Vagina (tissue), 2 donors: ENCODE data around the gene MAP4K4. TPM values are rescaled to one million over a fixed set of nuclear protein-coding genes. Genes with fewer than 3 reads are reported as not detected.

ENCODE experiments used
- DNase-seq, 2 donors: peaks; one replicate each; pipeline ENCODE4 v3.0.0-alpha.2; 2017; ENCODE audit errors: extremely low spot score in 2 of 2
- H3K27ac ChIP-seq: fragments of 200-600 bp; sonication (generic); one replicate; pipeline ENCODE4 v1.5.1; 2019
- H3K27me3 ChIP-seq: fragments of 200-600 bp; sonication (generic); one replicate; pipeline ENCODE4 v1.5.1; 2019
- H3K36me3 ChIP-seq, 2 donors: fragments of 200-600 bp; sonication (generic); one replicate each; pipeline ENCODE4 v1.5.1; 2017 to 2019
- H3K4me1 ChIP-seq: fragments of 200-600 bp; sonication (generic); one replicate; pipeline ENCODE4 v1.5.1; 2019
- H3K4me3 ChIP-seq, 2 donors: fragments of 200-600 bp; sonication (generic); 1 replicate in 1 of 2; 2 replicates in 1 of 2; pipeline ENCODE4 v1.5.1; 2016 to 2019
- H3K9me3 ChIP-seq: fragments of 200-600 bp; sonication (generic); one replicate; pipeline ENCODE4 v1.5.1; 2019
- CTCF ChIP-seq, 3 experiments: fragments of 450-650 bp in 2 of 3; fragments of 200-600 bp in 1 of 3; sonication (generic) in 1 of 3; IDR thresholded peaks; one replicate each; pipeline ENCODE4 v1.5.1; 2017 to 2019; ENCODE audit warnings: antibody characterized with exemption in 3 of 3, mild to moderate bottlenecking in 2 of 3, moderate library complexity in 2 of 3
- POLR2A ChIP-seq, 2 donors: fragments of 450-650 bp; IDR thresholded peaks; one replicate each; pipeline ENCODE4 v1.6.1; 2017; ENCODE audit warnings: antibody characterized with exemption in 2 of 2, mild to moderate bottlenecking in 2 of 2, moderate library complexity in 2 of 2
- POLR2AphosphoS5 ChIP-seq, 2 donors: sonication (generic); formaldehyde crosslinking; IDR thresholded peaks; one replicate each; pipeline ENCODE4 v1.9.0; 2017; ENCODE audit warnings: antibody characterized with exemption in 2 of 2, mild to moderate bottlenecking in 2 of 2, low read depth in 1 of 2; ENCODE audit not compliant: insufficient read depth in 1 of 2
- intact Hi-C: fragments of 100-400 bp; cut with DNase I; formaldehyde crosslinking; loops from one replicate; pipeline ENCODE4 v1.15.1; 2023
- total RNA-seq: library from RNA; depleted of rRNA; stranded (reverse); fragments of >200 nt; gene quantifications from one replicate; pipeline ENCODE4 v1.2.3, GENCODE V29; 2016

The MAP4K4 gene
- total RNA-seq, 1 donor from 2014 or later: 75.9 TPM

DNA sequence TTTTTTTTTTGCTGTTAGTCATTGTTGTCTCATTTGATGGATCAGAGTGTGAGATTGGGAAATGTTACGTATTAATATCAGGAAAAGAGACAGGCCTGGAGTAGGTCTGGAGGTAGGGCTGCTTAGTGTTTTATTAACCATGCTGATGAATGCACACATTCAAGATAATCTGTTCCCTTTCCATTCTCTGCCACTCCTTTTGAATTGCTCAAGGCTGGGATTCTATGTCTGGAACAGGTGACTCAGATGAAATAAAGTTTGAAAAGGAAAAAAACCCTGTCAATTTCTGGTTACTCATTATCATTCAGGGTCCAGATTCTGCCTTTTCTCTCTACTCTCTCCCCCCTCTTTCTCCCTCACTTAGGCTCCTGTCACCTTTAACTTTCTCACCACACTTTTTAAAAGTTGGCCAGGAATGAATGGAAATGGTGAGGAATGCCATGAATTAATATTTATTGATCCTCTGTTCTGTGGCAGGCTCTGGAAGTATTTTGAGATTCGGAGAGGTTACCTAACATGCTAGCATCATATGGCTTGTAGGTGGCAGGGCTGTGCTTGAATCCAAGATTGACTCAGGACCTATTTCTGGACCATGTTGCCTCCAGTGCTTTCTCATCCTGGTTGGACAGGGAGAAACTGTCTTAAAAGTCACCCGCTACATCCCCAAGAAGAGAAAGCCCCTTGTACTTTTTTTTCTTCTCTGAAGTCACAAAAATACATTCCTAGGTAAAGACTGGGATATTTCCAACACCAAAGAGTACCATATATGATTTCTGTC, 40.2 kb downstream of the MAP4K4 start:
- intact Hi-C loops: loop anchor here (10.0 kb wide), 1 partner anchor 497 kb away; no protein-coding TSS in a partner anchor
- DNase-seq: no peak
- Histone ChIP-seq H3K36me3 (no peaks in the 10 kb centered on the region), H3K4me3 (no peak overlapping the region), H3K9me3 (no peaks in the 10 kb centered on the region), H3K27ac (no peak overlapping the region), H3K27me3 (no peaks in the 10 kb centered on the region), H3K4me1 (peaks cover 64% of the 10 kb centered on the region)
- TF ChIP-seq CTCF (IDR thresholded peaks at IDR 0.05): no peak
- no peak for TF ChIP-seq POLR2AphosphoS5 (IDR thresholded peaks at IDR 0.05; ENCODE audit: insufficient read depth in 1 of 2, low read depth in 1 of 2)
- no peak for TF ChIP-seq POLR2A (IDR thresholded peaks at IDR 0.05)

DNA sequence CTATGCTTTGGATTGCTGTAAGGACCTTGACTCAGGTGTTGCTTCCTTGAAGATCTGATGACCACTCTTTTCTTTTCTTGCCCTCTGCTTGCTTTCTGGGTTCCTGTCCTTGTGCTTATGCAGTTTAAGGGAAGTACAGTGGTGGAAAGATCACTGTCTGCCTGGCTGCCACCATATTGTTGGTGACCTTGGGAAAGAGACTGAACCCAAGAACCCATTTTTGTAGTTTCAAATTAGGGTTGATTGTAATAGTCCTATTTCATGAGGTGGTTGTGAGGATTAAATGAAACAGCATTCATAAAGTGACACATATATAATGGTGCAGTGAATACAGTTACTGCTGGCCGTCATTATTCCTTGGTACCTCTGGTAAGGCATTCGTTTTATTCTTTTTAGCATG, 41.1 kb downstream of the MAP4K4 start:
- no peak overlapping the region for H3K27ac ChIP-seq
- H3K36me3 ChIP-seq: no peaks in the 10 kb centered on the region
- intact Hi-C loops: loop anchor here (10.0 kb wide), 1 partner anchor 496 kb away; no protein-coding TSS in a partner anchor
- H3K27me3 ChIP-seq: no peaks in the 10 kb centered on the region
- H3K9me3 ChIP-seq: no peaks in the 10 kb centered on the region
- H3K4me1 ChIP-seq: peaks cover 64% of the 10 kb centered on the region
- H3K4me3 ChIP-seq: no peak overlapping the region
- DNase-seq: no peak
- TF ChIP-seq POLR2AphosphoS5 (IDR thresholded peaks at IDR 0.05; ENCODE audit: insufficient read depth in 1 of 2, low read depth in 1 of 2) (no peak), POLR2A (IDR thresholded peaks at IDR 0.05) (no peak), CTCF (IDR thresholded peaks at IDR 0.05) (no peak)

DNA sequence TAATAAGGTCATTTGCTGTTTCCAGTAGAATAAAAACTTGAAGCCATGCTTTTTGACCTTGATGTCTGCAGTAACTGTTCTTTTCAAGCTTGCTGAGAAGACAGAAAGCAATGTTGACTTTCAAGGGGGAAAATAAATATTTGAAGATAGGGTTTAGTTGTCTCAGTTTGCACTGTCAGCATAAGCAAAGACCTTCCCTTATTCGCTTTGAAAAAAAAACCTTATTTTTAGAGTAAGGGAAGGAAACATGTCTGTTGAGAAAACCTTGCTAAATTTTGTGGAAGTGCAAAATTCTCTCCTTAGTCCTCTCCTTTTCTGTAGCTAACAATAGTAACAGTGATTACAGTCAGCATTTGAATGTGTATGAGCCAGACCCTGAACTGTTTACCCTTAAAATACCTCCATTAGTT, 43.1 kb downstream of the MAP4K4 start:
- H3K9me3 ChIP-seq: no peaks in the 10 kb centered on the region
- H3K27ac ChIP-seq: no peak overlapping the region
- H3K27me3 ChIP-seq: no peaks in the 10 kb centered on the region
- DNase-seq: no peak
- no peaks in the 10 kb centered on the region for H3K36me3 ChIP-seq
- H3K4me3 ChIP-seq: no peak overlapping the region
- intact Hi-C loops: no loop called here
- peaks cover 65% of the 10 kb centered on the region for H3K4me1 ChIP-seq
- TF ChIP-seq POLR2AphosphoS5 (IDR thresholded peaks at IDR 0.05; ENCODE audit: insufficient read depth in 1 of 2, low read depth in 1 of 2) (no peak), POLR2A (IDR thresholded peaks at IDR 0.05) (no peak), CTCF (IDR thresholded peaks at IDR 0.05) (no peak)

DNA sequence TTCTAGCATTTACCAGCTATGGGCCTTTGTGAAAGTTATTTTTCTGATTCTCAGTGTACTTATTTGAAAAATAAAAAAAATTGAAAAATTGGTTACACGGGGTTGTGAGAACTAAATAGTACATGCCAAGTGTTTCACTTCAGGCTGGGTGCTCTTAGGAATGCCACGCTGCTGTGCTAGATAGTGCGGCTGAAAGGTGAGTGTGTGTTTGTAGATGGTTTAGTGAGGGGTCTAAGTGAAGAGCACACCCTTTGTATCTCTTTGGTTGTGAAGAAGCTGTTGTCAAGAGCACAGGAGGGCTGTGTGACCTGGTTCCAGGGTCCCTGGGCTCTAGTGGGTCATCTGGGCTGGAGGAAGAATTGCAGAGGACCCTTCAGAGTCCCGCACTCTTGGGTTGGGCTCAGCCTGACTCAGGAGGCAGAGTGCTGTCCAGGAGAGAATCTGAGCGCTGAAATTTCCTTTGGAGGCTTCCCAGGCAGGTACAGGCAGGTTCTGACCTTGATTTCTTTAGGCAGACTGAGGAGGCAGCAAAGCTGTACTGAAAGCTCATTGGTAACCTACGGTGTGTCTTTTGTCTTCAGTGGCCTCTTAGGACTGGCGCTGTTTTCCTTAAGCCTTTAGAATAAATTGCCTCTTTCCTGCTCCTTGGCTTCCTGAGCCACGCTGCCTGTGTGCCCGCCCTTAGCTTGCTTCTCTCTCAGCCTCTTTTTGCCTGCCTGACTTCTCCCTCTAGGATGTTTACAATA, 44.4 kb downstream of the MAP4K4 start:
- TF ChIP-seq POLR2AphosphoS5 (IDR thresholded peaks at IDR 0.05; ENCODE audit: insufficient read depth in 1 of 2, low read depth in 1 of 2) (peak in 1 of 2 donors; percentile 39), CTCF (IDR thresholded peaks at IDR 0.05) (no peak), POLR2A (IDR thresholded peaks at IDR 0.05) (no peak)
- intact Hi-C loops: no loop called here
- Histone ChIP-seq H3K9me3 (no peaks in the 10 kb centered on the region), H3K27ac (peak overlapping the region; percentile 67), H3K4me3 (no peak overlapping the region), H3K36me3 (no peaks in the 10 kb centered on the region), H3K27me3 (no peaks in the 10 kb centered on the region), H3K4me1 (peaks cover 65% of the 10 kb centered on the region)
- DNase-seq: no peak
